Activated CD8-positive, alpha-beta T cell treated with anti-CD3 and anti-CD28 coated beads for 36 hours (primary cell): ENCODE results near the gene STRADA. TPM values are rescaled to one million over a fixed set of nuclear protein-coding genes. Genes with fewer than 3 reads are reported as not detected.
A peak's percentile ranks its signal among the peaks of the same experiment; 100 is the strongest.

Source experiments
- ATAC-seq: fragments of 200-7000 bp; cut with Tn5 transposase; one replicate; pipeline ENCODE4 v1.10.0; 2021; ENCODE audit warnings: mild to moderate bottlenecking, moderate library complexity
- CTCF ChIA-PET: fragments of 350-600 bp; sonication (Branson Sonifier 250); formaldehyde crosslinking; loops from one replicate; lab custom pipeline; 2021; ENCODE audit warnings: antibody characterized with exemption; lab: Charles Lee
- POLR2A ChIA-PET: fragments of 350-600 bp; sonication (Branson Sonifier 250); formaldehyde crosslinking; loops from one replicate; lab custom pipeline; 2021; ENCODE audit warnings: antibody characterized with exemption; lab: Charles Lee
- DNase-seq: peaks from one replicate; pipeline ENCODE4 v3.0.0-alpha.2; 2020
- H3K27ac Mint-ChIP-seq: one replicate; pipeline ENCODE4 v1.8.0; 2021; ENCODE audit warnings: mild to moderate bottlenecking, mixed read lengths
- H3K27me3 Mint-ChIP-seq: one replicate; pipeline ENCODE4 v1.8.0; 2021; ENCODE audit warnings: mixed read lengths
- H3K36me3 Mint-ChIP-seq: one replicate; pipeline ENCODE4 v1.8.0; 2021; ENCODE audit warnings: low read depth, mixed read lengths
- H3K4me1 Mint-ChIP-seq: one replicate; pipeline ENCODE4 v1.8.0; 2021; ENCODE audit warnings: low read depth, mixed read lengths
- H3K4me3 Mint-ChIP-seq: one replicate; pipeline ENCODE4 v1.8.0; 2021; ENCODE audit warnings: mild to moderate bottlenecking, moderate library complexity, mixed read lengths
- H3K9me3 Mint-ChIP-seq: one replicate; pipeline ENCODE4 v1.8.0; 2021; ENCODE audit warnings: mixed read lengths
- intact Hi-C: fragments of 100-400 bp; cut with micrococcal nuclease; formaldehyde crosslinking; loops from one replicate; pipeline ENCODE4 v1.10.0; 2022
- total RNA-seq, 2 experiments: library from RNA; stranded (reverse); gene quantifications; one replicate each; pipeline ENCODE4 v1.2.3, GENCODE V29; 2021
- TF ChIP-seq, protein P1 (sequence below): fragments of 200-600 bp; IDR thresholded peaks from one replicate; pipeline ENCODE4 v1.8.0; 2022; ENCODE audit warnings: antibody characterized with exemption, mild to moderate bottlenecking

The STRADA gene
- total RNA-seq, 2 experiments from 2014 or later = 44.8 to 48.8 TPM

DNA sequence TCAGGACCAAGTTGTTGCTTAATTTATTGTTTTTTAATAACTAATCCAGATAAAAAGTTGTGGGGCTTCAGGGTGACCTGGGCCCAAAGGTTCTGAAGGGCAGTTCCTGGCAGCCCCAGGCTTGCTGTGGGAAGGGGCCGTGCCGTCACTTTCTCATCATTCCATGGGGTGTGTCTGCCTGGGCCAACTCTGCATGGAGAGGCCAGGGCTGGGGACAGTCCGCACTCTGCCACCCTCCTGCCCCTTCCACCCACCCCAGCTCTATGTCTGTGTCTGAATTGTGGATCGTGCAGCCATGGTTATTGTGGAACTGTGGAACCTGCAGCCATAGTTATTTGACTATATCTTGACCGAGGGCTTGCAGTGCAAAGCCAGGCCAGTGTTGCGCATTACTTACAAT is 45.7 kb downstream of the STRADA start:
- CTCF ChIA-PET = interaction anchor here (1.3 to 3.6 kb wide), 7 partner anchors 10 to 84 kb away, joined by 3 to 28 read pairs (median 5); no protein-coding TSS in a partner anchor
- no peak for DNase-seq
- Mint-ChIP-seq H3K4me1 (peaks cover 46% of the 10 kb centered on the region), H3K4me3 (peak overlapping the region; percentile 83), H3K36me3 (peaks cover 34% of the 10 kb centered on the region), H3K27me3 (no peaks in the 10 kb centered on the region), H3K9me3 (no peaks in the 10 kb centered on the region), H3K27ac (peak overlapping the region; percentile 94)
- ATAC-seq = no peak
- TF ChIP-seq, protein P1, sequence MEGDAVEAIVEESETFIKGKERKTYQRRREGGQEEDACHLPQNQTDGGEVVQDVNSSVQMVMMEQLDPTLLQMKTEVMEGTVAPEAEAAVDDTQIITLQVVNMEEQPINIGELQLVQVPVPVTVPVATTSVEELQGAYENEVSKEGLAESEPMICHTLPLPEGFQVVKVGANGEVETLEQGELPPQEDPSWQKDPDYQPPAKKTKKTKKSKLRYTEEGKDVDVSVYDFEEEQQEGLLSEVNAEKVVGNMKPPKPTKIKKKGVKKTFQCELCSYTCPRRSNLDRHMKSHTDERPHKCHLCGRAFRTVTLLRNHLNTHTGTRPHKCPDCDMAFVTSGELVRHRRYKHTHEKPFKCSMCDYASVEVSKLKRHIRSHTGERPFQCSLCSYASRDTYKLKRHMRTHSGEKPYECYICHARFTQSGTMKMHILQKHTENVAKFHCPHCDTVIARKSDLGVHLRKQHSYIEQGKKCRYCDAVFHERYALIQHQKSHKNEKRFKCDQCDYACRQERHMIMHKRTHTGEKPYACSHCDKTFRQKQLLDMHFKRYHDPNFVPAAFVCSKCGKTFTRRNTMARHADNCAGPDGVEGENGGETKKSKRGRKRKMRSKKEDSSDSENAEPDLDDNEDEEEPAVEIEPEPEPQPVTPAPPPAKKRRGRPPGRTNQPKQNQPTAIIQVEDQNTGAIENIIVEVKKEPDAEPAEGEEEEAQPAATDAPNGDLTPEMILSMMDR = no peak
- POLR2A ChIA-PET = interaction anchor here (0.7 to 11.3 kb wide), 8 partner anchors 10 to 78 kb away, joined by 3 to 96 read pairs (median 24); partner anchors contain the start of genes CCDC47, DDX42 and MAP3K3
- intact Hi-C loops = loop anchor here (5.0 kb wide), 2 partner anchors 74 to 136 kb away; partner anchors contain the start of gene MAP3K3

DNA sequence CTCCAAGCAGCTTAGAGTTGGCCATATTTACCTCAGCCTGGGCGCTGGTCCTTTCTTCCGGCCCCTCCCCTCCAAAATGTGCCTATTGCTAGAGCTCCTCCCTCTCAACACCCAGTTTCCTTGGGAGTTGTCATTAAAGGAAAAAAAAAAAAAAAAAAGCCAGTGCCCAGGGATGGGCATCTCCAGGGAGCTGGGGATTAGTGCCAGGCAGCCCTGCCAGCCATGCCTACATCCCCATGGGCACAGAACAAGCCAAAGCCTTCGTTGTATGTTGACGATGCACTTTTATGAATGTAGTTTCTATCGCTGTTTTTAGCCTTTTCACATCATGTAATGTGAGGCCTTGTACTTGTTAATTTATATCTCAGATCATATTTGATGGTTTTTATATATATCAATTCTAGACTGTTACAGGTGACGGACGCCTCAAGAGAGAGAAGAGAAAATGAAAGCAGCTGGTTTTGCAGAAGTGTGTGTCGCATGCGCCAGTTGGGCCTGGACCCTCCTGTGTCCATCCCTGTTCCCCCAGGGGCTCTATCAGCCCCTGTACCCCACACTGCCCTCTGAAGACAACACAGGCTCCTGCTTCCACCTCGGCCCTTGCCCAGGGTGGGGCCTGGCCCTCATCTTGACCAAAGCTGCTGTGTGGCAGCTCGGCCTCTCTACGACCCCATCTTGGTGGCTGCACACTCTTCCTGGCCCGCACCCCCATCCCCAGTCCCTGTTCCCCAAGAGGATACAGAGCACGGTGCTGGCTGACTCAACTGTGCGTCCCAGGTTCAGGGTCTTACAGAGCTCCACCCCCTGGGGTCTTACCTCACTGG is 46.4 kb downstream of the STRADA start:
- H3K4me3 Mint-ChIP-seq = no peak overlapping the region
- no peaks in the 10 kb centered on the region for H3K27me3 Mint-ChIP-seq
- TF ChIP-seq, protein P1 = no peak
- peaks cover 46% of the 10 kb centered on the region for H3K4me1 Mint-ChIP-seq
- DNase-seq = no peak
- no peak for ATAC-seq
- ChIA-PET CTCF (interaction anchor here (0.9 to 1.8 kb wide), 6 partner anchors 11 to 87 kb away, joined by 3 to 5 read pairs (median 4); no protein-coding TSS in a partner anchor), POLR2A (interaction anchor here (0.7 to 11.3 kb wide), 11 partner anchors 9 to 79 kb away, joined by 3 to 96 read pairs (median 10); partner anchors contain the start of genes CCDC47, DDX42 and MAP3K3)
- H3K36me3 Mint-ChIP-seq = peaks cover 35% of the 10 kb centered on the region
- H3K9me3 Mint-ChIP-seq = no peaks in the 10 kb centered on the region
- intact Hi-C loops = loop anchor here (5.0 kb wide), 2 partner anchors 73 to 137 kb away; partner anchors contain the start of gene MAP3K3
- H3K27ac Mint-ChIP-seq = peak overlapping the region; percentile 94

DNA sequence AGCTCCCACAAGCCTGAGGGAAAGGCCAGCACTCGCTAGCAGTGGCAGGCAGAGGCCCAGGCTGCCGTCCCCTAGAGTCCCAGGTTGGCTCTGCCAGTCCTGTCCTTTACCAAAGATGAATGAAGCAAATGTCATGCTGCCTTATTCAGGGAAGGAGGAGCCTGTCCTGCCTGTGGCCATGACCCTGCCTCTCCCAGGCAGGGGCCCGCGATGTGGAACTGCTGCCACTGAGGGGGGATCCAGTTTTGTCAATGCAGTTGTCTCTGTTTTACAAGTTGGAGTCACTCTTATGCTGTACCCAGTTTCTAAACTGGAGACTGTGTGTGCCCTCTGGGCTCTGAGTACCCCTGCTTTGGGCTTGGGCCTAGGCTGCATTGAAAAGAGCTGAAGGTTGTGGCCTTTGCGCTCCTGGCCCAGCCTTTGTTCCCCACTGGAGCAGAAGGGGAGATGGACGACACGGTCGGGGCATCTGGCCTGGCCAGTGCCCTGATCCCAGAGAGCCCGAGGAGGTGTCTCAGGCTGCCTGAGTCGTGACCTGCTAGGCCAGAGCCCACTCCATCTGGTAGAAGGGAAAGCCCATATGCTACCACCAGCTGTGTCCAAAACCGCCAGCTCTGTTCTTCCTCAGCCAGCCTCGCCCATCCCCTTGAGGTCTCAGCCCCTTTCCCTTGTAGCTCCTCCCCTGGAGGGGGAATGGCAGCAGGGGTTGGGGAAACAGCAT is 47.2 kb downstream of the STRADA start:
- peaks cover 35% of the 10 kb centered on the region for H3K36me3 Mint-ChIP-seq
- H3K9me3 Mint-ChIP-seq = no peaks in the 10 kb centered on the region
- DNase-seq = no peak
- no peak overlapping the region for H3K4me3 Mint-ChIP-seq
- ChIA-PET POLR2A (interaction anchor here (0.9 to 11.3 kb wide), 8 partner anchors 8 to 80 kb away, joined by 3 to 96 read pairs (median 10); partner anchors contain the start of genes CCDC47, DDX42 and MAP3K3), CTCF (interaction anchor here (0.6 to 1.8 kb wide), 9 partner anchors 12 to 269 kb away, joined by 3 to 7 read pairs (median 4); partner anchors contain the start of gene MAP3K3)
- ATAC-seq = no peak
- H3K4me1 Mint-ChIP-seq = peaks cover 46% of the 10 kb centered on the region
- peak overlapping the region; percentile 94 for H3K27ac Mint-ChIP-seq
- no peaks in the 10 kb centered on the region for H3K27me3 Mint-ChIP-seq
- intact Hi-C loops = no loop called here
- TF ChIP-seq, protein P1 = no peak

DNA sequence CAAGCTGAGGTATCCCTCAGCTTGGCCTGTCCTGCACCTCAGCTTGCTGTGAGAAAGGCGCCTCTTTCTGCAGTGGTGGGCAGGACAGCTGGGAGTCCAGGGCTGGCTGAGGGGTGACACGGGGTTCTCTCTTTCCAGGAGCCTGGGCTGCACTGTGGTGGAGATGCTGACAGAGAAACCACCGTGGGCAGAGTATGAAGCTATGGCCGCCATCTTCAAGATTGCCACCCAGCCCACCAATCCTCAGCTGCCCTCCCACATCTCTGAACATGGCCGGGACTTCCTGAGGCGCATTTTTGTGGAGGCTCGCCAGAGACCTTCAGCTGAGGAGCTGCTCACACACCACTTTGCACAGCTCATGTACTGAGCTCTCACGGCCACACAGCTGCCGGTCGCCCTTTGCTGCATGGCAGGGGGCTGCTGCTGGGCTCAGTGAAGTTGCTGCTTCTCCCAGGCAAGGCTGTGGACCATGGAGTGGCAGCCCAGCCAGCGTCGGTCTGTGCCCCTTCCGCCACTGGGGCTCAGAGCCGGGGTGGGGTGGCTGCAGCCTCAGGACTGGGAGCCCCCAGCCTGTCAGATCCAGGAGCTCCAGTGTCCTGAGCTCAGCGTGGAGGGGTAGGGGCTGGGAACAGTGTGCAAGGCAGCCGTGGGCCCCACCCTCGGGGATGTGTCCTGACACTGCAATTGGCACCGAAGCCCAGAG is 48.0 kb downstream of the STRADA start:
- no peaks in the 10 kb centered on the region for H3K27me3 Mint-ChIP-seq
- DNase-seq (no peak), ATAC-seq (no peak)
- ChIA-PET POLR2A (interaction anchor here (0.7 to 11.3 kb wide), 8 partner anchors 7 to 135 kb away, joined by 3 to 96 read pairs (median 8); partner anchors contain the start of genes CCDC47 and DDX42), CTCF (interaction anchor here (0.6 to 1.8 kb wide), 8 partner anchors 12 to 268 kb away, joined by 3 to 7 read pairs (median 4); partner anchors contain the start of gene MAP3K3)
- H3K9me3 Mint-ChIP-seq = no peaks in the 10 kb centered on the region
- H3K4me1 Mint-ChIP-seq = peaks cover 48% of the 10 kb centered on the region
- H3K4me3 Mint-ChIP-seq = no peak overlapping the region
- intact Hi-C loops = no loop called here
- peak overlapping the region; percentile 66 for H3K27ac Mint-ChIP-seq
- TF ChIP-seq, protein P1 = no peak
- H3K36me3 Mint-ChIP-seq = peaks cover 33% of the 10 kb centered on the region
